Fibroblast of pulmonary artery (primary cell): ENCODE measurements around the gene SMARCE1.

ENCODE experiments used
- DNase-seq: peaks from one replicate; pipeline ENCODE4 v3.0.0-alpha.2; 2010; ENCODE audit warnings: low read depth
- H3K4me3 ChIP-seq: replicated peaks from 2 replicates; pipeline ENCODE4 v1.5.1; 2011; ENCODE audit warnings: low read depth, mild to moderate bottlenecking, control low read depth, low read length, moderate library complexity
- CTCF ChIP-seq: IDR thresholded peaks from 2 replicates; pipeline ENCODE4 v1.5.1; 2011; ENCODE audit warnings: mild to moderate bottlenecking, control low read depth, low read length, inconsistent platforms; ENCODE audit errors: missing control alignments

Gene SMARCE1

GRCh38 chr17:40606548-40607353 lies 40.9 kb downstream of the SMARCE1 start:
- DNase-seq, result no peak
- H3K4me3 ChIP-seq, result no peak overlapping the region
- no peak for TF ChIP-seq CTCF

GRCh38 chr17:40605306-40605705 lies 42.3 kb downstream of the SMARCE1 start:
- H3K4me3 ChIP-seq, result no peak overlapping the region
- DNase-seq, result no peak
- no peak for TF ChIP-seq CTCF

- H3K4me3 ChIP-seq, result no peak overlapping the region
- no peak for DNase-seq
- no peak for TF ChIP-seq CTCF
Observed at GRCh38 chr17:40604327-40605080, 43.1 kb downstream of the SMARCE1 start.

- no peak for TF ChIP-seq CTCF
- no peak overlapping the region for H3K4me3 ChIP-seq
- no peak for DNase-seq
Observed at GRCh38 chr17:40602445-40603443, 44.9 kb downstream of the SMARCE1 start.

- H3K4me3 ChIP-seq, result no peak overlapping the region
Observed at GRCh38 chr17:40600486-40601046, 47.1 kb downstream of the SMARCE1 start.

More at GRCh38 chr17:40600486-40601046, 47.1 kb downstream of the SMARCE1 start:
- no peak for DNase-seq
- TF ChIP-seq CTCF, result no peak
